Breast epithelium (tissue), 4 donors: ENCODE data around the gene RHEX. TPM values are rescaled to one million over a fixed set of nuclear protein-coding genes. Genes with fewer than 3 reads are reported as not detected.
"Not testable (repeated sequence)": the region's sequence is repeated elsewhere in the genome, so short reads cannot be mapped to it uniquely, and the experiment has no call there.

ENCODE experiments used
- DNase-seq, 2 donors: peaks; one replicate each; pipeline ENCODE4 v3.0.0-alpha.2; 2019; ENCODE audit warnings: low spot score in 2 of 2
- H3K27ac ChIP-seq, 2 donors: fragments of 200-600 bp; sonication (generic) in 1 of 2; one replicate each; pipeline ENCODE4 v1.5.1; 2016 to 2019; ENCODE audit warnings: mild to moderate bottlenecking in 1 of 2
- H3K27me3 ChIP-seq, 2 donors: fragments of 200-600 bp; sonication (generic) in 1 of 2; one replicate each; pipeline versions ENCODE4 v1.5.1 to v1.6.0; 2017 to 2019; ENCODE audit warnings: control low read depth in 1 of 2, mild to moderate bottlenecking in 1 of 2
- H3K36me3 ChIP-seq: fragments of 200-600 bp; one replicate; pipeline ENCODE4 v1.5.1; 2019
- H3K4me1 ChIP-seq, 2 donors: fragments of 200-600 bp; sonication (generic); one replicate each; pipeline ENCODE4 v1.5.1; 2016 to 2019; ENCODE audit warnings: control low read depth in 1 of 2
- H3K4me3 ChIP-seq, 3 donors: fragments of 200-600 bp; sonication (generic); 1 replicate in 2 of 3; 2 replicates in 1 of 3; pipeline ENCODE4 v1.5.1; 2016 to 2019; ENCODE audit warnings: mild to moderate bottlenecking in 3 of 3, moderate library complexity in 2 of 3
- H3K9me3 ChIP-seq, 2 donors: fragments of 200-600 bp; sonication (generic) in 1 of 2; one replicate each; pipeline ENCODE4 v1.5.1; 2016 to 2019; ENCODE audit warnings: control low read depth in 1 of 2
- CTCF ChIP-seq, 3 donors: fragments of 450-650 bp; IDR thresholded peaks; one replicate each; pipeline ENCODE4 v1.5.1; 2016 to 2017; ENCODE audit warnings: antibody characterized with exemption in 3 of 3, mild to moderate bottlenecking in 3 of 3, moderate library complexity in 3 of 3
- POLR2A ChIP-seq: fragments of 450-650 bp; IDR thresholded peaks from one replicate; pipeline ENCODE4 v1.6.1; 2016; ENCODE audit warnings: antibody characterized with exemption, mild to moderate bottlenecking, moderate library complexity
- POLR2AphosphoS5 ChIP-seq, 3 donors: sonication (generic); formaldehyde crosslinking; IDR thresholded peaks; one replicate each; pipeline ENCODE4 v1.6.1; 2017; ENCODE audit warnings: antibody characterized with exemption in 3 of 3
- intact Hi-C: fragments of 100-400 bp; cut with DNase I; formaldehyde crosslinking; loops from one replicate; pipeline ENCODE4 v1.15.1; 2023; ENCODE audit warnings: low total_unique reads
- total RNA-seq, 3 donors: library from RNA; depleted of rRNA; stranded (reverse); fragments of >200 nt; gene quantifications; one replicate each; pipeline ENCODE4 v1.1.0, GENCODE V29; 2016

Gene RHEX
- total RNA-seq, result 10 to 100 TPM in 1 of 3 donors, 1 to 10 TPM in 1, under 1 TPM in 1; 0.98 to 20.6 (median 4.4) TPM

- H3K36me3 ChIP-seq, H3K27ac ChIP-seq, H3K9me3 ChIP-seq, H3K4me3 ChIP-seq, intact Hi-C loops, DNase-seq, H3K4me1 ChIP-seq, H3K27me3 ChIP-seq: not testable (repeated sequence)
Observed at GRCh38 chr1:206052919-206053610, at the start of gene RHEX. Gene RHEX (plus strand): TSS chr1:206053173. CDS start chr1:206097829, 44,656 bp downstream.

- Histone ChIP-seq H3K27ac (peak overlapping the region; percentile 77 to 80), H3K4me3 (no peak overlapping the region), H3K27me3 (no peaks in the 10 kb centered on the region), H3K4me1 (peaks cover 5% of the 10 kb centered on the region in 2 donors), H3K36me3 (no peaks in the 10 kb centered on the region), H3K9me3 (no peaks in the 10 kb centered on the region)
- intact Hi-C loops, result no loop called here
- DNase-seq, result no peak
- TF ChIP-seq CTCF (IDR thresholded peaks at IDR 0.05), result no peak
- TF ChIP-seq POLR2AphosphoS5 (IDR thresholded peaks at IDR 0.05), result no peak
- no peak for TF ChIP-seq POLR2A
Observed at GRCh38 chr1:206003854-206004800, 48.8 kb upstream of the RHEX start.

- Histone ChIP-seq H3K4me3 (no peak overlapping the region), H3K9me3 (no peaks in the 10 kb centered on the region), H3K27ac (peak overlapping the region; percentile 77 to 80), H3K4me1 (peaks cover 5% of the 10 kb centered on the region in 2 donors), H3K27me3 (no peaks in the 10 kb centered on the region), H3K36me3 (no peaks in the 10 kb centered on the region)
- intact Hi-C loops, result loop anchor here (5.0 kb wide), 1 partner anchor 907 kb away; no protein-coding TSS in a partner anchor
- peak in 1 of 2 donors; percentile 79 for DNase-seq
- TF ChIP-seq POLR2A (no peak), POLR2AphosphoS5 (IDR thresholded peaks at IDR 0.05) (no peak), CTCF (IDR thresholded peaks at IDR 0.05) (no peak)
Observed at GRCh38 chr1:206004826-206005225, 48.1 kb upstream of the RHEX start.

- TF ChIP-seq POLR2AphosphoS5 (IDR thresholded peaks at IDR 0.05) (no peak), POLR2A (no peak), CTCF (IDR thresholded peaks at IDR 0.05) (no peak)
- H3K4me3 ChIP-seq, result no peak overlapping the region
- H3K27me3 ChIP-seq, result no peaks in the 10 kb centered on the region
- no peaks in the 10 kb centered on the region for H3K36me3 ChIP-seq
- intact Hi-C loops, result loop anchor here (5.0 kb wide), 1 partner anchor 907 kb away; no protein-coding TSS in a partner anchor
- H3K27ac ChIP-seq, result peak overlapping the region; percentile 77 to 80
- peak in 1 of 2 donors; percentile 53 for DNase-seq
- peaks cover 5% of the 10 kb centered on the region in 2 donors for H3K4me1 ChIP-seq
- no peaks in the 10 kb centered on the region for H3K9me3 ChIP-seq
Observed at GRCh38 chr1:206005234-206005633, 47.7 kb upstream of the RHEX start.

GRCh38 chr1:206005778-206006180 lies 47.2 kb upstream of the RHEX start:
- Histone ChIP-seq H3K27me3 (no peaks in the 10 kb centered on the region), H3K9me3 (no peaks in the 10 kb centered on the region), H3K4me3 (no peak overlapping the region), H3K4me1 (peaks cover 5% of the 10 kb centered on the region in 2 donors), H3K27ac (peak overlapping the region; percentile 77 to 80), H3K36me3 (no peaks in the 10 kb centered on the region)
- intact Hi-C loops, result loop anchor here (5.0 kb wide), 1 partner anchor 907 kb away; no protein-coding TSS in a partner anchor
- TF ChIP-seq CTCF (IDR thresholded peaks at IDR 0.05), result no peak
- no peak for TF ChIP-seq POLR2AphosphoS5 (IDR thresholded peaks at IDR 0.05)
- TF ChIP-seq POLR2A, result no peak
- no peak for DNase-seq
